ENCODE data around the gene CCDC157.

Gene CCDC157

DNA sequence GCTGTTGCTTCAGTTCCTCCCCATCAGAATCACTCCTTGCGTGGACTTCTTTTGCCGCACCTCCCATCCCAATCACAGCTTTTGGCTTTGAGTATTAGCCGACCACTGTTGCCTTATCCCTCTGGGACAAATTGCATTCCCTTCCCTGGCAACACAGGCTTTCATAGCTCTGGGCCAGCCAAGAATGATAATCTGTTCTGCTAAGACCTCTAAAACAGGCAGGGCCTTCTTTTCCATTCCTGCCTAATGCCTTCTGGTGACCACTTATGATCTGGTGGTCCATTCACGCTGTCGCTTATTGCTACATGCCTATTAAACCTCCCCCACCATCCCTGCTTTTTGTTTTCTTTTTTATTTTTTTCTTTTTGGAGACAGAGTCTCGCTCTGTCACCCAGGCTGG is 49.6 kb downstream of the CCDC157 start:
- in situ Hi-C loops (cut with HindIII; ENCODE audit: low sequenced_read_pairs) = no loop called here

DNA sequence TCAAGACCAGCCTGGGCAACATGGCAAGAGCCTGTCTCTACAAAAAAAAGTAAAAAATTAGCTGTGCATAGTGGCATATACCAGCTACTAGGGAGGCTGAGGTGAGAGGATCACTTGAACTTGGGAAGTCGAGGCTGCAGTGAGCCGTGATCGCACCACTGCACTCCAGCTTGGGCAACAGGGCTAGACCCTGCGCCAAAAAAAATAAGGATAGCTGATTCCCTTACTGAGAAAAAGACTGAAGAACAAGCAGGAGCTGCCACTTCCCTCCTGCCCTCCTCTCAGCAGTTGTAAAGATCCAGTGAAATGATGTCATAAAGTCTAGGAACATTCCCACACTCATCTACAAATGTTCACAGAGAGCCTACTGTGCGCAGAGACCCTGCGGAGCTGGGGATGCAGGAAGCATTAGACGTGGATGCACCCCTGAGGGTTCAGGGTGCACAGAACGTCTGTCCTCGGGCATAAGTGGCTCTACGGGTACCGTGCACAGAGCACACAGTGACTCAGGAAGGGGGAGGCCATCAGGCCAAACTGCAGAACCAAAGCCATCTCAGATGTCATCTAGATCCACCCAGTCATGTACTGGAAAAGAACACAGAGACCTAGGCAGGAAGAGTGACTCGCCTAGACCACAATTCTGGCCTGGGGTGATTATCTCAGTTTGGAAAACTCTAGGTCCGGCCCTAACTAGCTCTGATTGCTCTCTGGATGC is 51.7 kb downstream of the CCDC157 start:
- in situ Hi-C loops (cut with HindIII; ENCODE audit: low sequenced_read_pairs) = no loop called here

DNA sequence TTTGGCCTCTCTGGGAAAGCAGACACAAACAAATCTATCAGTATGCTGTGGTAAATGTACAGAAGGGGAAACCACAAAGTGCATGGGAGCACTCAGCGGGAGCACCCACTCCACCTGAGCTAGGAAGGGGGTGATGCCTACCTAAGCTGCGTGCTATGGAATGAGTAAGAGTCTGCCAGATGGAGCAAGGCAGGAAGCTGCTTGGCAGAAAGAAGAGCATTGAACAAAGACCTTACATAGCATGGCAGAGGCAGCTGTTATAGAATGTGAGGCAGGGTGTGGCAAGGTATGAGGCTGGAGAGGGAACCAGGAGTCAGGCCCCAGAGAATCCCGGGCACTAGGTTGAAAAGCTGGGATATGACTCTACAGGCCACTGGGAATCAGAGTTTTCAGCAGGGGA is 55.0 kb downstream of the CCDC157 start:
- in situ Hi-C loops (cut with HindIII; ENCODE audit: low sequenced_read_pairs) = no loop called here

DNA sequence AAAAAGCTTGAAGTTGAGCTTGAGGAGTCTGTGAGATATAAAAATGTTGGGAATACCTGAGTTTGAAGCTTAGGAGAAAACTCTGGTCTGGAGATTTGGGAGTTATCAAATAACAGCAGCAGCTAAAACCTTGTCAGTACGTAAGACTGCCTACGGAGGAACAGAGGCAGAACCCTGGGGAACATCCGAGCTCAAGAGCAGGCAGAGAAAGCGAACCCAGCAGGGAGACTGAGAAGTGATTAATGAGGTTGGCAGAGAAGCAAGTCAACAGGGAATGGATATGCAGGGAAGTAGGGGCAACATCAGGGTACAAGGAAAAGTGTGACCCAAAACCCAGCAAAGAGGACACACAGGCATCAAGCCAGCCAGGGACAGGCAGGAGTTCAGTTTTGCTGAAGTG is 56.2 kb downstream of the CCDC157 start:
- in situ Hi-C loops (cut with HindIII; ENCODE audit: low sequenced_read_pairs) = no loop called here

DNA sequence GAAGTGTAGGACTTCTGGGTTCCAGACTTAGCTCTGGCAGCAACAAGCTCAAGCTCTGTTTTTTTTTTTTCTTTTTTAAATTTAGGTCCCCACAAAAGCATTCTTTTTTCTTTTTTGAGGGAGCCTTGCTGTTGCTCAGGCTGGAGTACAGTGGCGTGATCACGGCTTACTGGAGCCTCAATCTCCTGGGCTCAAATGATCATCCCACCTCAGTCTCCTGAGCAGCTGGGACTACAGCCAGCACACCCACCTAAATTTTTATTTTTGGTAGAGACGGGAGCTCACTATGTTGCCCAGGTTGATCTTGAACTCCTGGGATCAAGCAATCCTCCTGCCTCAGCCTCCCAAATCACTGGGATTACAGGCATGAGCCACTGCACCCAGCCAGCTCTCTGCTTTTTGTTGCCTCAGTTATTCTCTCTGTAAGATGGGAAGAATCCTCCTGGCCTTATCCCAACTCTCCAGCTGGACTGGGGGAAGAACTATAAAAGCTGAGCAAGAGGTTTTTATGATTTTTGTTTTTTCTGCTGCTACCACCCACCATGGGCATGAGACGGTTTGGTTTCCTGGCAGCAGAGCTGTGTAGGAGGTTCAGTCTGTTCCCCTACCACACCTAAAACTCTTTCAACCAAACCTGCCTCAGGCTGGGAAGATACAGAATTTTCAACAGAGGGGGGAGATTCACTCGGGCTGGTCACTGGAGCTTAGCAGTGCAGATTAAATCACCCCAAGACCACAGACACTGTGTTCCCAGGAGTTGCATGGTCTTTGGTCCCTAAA is 57.1 kb downstream of the CCDC157 start:
- in situ Hi-C loops (cut with HindIII; ENCODE audit: low sequenced_read_pairs) = no loop called here

DNA sequence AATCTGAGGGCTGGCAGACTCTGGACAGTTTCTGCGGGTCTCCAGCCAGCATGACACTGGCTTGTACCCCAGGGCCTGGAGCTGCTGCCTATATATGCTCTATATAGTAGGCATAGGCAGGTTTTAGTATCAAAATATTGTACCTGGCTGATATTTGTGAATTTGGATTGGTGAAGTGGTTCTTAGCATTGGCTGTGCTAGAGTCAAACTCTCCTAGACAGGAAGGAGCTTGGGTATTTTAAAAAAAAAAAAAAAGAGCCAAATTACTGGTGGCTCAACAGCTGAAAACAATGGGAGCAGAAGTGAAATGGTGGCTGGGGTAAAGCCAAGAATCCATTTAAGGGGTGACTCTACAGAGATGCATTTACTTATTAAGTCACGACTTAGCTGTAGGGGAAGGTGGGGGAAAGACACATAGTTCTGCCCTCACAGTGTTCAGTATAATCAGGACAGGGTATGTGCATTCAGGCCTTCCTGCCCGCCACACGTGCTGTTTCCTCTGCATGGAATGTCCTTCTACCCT is 57.8 kb downstream of the CCDC157 start:
- in situ Hi-C loops (cut with HindIII; ENCODE audit: low sequenced_read_pairs) = no loop called here

DNA sequence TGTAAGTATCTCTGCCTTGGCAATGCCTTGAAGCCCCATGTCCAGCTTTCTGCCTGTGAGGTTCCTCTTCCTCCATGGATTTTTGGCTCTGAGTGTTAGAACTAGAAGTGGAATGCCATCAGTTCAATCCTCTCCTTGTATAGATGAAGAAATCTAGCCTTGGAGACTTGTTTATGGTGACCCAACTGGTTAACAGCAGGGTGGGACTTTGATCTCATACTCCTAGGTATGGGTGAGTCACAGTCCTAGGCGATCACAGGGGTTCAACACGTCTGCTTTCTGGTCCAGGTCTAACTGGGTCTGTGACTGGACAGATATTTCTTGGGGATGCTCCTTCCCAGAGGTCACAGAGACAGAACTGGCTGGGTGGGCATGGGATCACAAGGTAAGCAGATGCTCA is 59.6 kb downstream of the CCDC157 start:
- in situ Hi-C loops (cut with HindIII; ENCODE audit: low sequenced_read_pairs) = no loop called here

DNA sequence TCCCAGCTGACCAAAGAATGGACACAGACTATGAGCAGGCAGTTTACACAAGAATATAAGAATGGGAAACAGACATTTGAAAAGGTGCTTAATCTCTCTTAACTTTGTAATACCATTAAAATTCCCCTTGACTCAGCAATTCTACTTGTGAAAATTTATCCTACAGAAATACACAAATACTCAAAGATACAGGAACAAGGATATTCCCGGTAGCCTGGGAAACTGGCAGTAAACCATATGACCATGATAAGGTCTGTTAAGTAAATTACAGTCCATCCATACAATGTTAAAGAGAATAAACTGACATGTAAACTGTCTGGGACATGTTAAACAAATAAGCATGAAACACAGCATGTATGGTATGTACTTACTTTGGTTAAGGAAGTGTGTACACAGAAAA is 60.0 kb downstream of the CCDC157 start:
- in situ Hi-C loops (cut with HindIII; ENCODE audit: low sequenced_read_pairs) = no loop called here

DNA sequence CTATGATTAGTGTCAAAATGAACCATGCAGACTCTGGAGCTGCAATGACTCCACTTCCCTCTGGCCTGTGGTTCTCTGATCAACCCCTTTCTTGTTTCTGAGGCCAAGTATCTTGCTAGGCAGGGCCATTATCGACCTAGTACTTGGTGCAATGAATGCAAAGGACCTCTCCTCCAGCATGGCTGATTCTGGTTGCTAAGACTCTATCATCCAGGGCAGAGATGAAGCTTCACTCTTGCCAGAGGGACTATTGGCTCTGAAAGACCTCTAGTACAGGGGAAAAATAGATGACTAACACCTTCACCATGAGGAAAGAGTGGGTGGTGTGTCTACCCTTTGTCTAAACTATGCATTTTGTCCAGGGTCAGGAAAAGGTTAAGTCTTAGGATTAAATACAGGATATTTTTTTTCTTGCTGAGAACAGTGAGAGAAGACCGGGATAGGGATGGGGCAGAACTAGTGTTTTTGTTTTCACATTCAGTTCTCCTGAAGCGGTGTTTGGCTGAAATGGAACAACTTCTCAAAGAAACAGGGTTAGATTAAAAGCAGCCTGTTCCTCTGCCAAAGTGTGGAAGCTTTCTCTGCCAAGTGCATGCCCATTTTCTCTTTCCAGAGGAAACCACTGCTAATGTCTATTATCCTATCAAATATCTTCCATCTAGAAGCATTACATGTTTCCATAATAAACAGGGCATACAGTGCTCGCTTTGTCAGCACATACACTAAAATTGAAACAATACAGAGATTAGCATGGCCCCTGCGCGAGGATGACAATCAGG is 63.7 kb downstream of the CCDC157 start:
- in situ Hi-C loops (cut with HindIII; ENCODE audit: low sequenced_read_pairs) = no loop called here

DNA sequence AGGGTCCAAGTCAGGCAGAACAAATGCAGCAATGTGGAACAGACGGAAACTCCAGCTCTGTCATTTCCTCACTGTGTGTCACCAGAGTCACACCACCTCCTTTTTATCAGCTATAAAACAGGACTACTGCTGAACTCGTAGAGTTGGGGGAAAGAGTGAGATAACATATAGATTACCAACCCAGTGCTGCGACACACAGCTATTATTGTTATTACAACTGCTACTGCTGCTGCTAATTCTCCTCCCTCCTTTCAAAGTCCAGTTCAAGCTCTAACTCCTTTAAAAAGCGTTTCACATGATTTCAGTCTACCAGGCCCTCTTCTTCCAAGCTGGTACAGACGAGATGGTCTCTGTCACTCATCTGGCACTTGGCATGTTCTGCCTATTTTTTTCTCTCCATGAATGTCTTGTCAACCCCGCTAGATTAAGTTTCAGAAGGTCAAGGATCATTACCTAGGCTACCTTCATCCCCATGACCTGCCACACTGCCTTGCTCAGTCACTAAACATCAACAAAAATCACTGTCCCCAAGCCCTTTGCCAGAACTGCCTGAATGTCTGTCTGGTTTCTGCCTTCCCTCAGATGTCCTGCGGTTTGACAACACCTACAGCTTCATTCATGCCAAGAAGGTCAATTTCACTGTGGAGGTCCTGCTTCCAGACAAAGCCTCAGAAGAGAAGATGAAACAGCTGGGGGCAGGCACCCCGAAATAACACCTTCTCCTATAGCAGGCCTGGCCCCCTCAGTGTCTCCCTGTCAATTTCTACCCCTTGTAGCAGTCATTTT is 65.1 kb downstream of the CCDC157 start:
- in situ Hi-C loops (cut with HindIII; ENCODE audit: low sequenced_read_pairs) = no loop called here

DNA sequence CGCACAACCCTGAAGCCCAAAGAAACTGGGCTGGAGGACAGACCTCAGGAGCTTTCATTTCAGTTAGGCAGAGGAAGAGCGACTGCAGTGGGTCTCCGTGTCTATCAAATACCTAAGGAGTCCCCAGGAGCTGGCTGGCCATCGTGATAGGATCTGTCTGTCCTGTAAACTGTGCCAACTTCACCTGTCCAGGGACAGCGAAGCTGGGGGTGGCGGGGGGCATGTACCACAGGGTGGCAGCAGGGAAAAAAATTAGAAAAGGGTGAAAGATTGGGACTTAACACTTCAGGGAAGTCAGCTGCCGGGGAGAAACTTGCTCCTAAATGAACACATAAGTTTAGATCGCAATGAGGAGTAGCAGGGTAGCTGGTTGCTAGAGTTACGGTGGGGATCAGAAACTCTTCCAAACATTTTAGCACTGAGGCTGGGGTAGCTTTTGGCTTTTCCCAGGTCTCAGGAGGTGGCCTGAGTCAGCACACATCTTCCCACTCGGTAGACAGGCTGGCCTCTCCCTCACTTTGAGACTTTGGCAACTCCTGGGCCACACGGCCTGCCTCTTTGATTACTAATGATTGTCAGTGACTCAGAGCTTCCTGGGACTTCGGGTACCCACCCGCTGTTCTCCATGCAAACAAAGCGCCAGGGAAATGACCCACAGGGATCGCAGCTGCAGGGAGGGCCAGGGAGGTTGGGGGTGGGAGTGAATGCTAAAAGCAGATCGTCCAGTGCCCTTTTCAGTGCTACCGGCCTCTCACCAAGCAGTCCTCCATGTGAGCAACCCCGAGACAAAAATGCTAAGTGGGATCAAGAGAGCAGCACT is 65.9 kb downstream of the CCDC157 start:
- in situ Hi-C loops (cut with HindIII; ENCODE audit: low sequenced_read_pairs) = no loop called here

DNA sequence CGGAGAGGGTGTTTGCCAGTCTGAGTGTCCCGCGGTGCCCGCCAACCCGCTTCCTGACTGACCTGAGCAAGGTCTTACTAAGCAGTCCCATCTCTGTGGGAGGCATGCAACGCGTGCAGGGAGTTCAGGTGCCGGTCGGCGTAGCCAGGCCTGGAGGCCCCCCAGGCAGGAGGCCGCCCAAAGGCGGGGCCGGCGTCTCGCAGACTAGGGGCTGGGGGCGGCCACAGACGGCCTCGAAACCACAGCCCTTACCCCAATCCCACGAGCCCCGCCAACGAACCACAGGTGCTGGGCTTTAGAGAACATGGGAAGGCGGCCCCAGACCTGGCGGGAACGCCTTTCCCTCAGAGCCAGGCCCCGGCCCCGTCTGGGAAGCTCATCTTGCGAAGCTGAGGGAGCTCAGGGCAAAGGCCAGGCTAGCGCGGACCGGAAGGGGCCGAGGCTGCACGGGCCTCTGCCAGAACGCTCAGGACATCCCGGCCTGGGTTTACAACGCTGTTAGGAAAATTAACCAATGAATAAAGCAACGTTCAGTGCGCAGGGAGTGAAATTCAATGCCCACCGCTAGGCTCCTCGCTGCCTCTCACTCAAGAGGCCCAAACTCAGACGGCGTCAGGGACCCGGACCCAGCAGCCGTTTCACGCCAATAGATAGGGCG is 66.6 kb downstream of the CCDC157 start:
- in situ Hi-C loops (cut with HindIII; ENCODE audit: low sequenced_read_pairs) = no loop called here

DNA sequence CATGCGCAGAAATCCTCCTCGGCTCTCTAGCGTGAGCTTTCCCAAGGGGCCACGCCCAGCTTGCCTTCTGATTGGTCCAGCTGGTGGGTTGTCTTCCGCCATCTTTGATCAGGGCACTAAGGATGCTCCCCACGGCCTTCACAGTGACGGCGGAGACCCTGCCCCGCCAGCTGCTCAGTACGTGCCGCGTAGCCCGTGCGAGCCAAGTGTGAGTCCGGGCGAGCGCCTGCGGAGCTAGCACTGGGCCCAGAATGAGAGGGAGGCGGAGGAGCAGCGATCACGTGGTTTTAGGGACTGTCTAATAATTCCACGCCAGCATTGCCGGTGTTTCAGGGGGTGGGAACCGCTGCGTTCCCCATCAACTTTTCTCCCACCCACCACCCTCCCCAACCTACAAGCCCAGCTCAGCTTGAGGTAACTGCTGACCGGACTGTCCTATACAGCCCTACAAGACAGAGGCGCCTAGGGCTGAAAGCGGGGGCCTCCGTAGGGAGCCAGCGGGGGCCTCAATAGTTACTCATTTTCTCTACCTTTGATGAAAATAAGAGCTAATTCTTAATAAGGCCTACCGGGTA is 67.2 kb downstream of the CCDC157 start:
- in situ Hi-C loops (cut with HindIII; ENCODE audit: low sequenced_read_pairs) = no loop called here

DNA sequence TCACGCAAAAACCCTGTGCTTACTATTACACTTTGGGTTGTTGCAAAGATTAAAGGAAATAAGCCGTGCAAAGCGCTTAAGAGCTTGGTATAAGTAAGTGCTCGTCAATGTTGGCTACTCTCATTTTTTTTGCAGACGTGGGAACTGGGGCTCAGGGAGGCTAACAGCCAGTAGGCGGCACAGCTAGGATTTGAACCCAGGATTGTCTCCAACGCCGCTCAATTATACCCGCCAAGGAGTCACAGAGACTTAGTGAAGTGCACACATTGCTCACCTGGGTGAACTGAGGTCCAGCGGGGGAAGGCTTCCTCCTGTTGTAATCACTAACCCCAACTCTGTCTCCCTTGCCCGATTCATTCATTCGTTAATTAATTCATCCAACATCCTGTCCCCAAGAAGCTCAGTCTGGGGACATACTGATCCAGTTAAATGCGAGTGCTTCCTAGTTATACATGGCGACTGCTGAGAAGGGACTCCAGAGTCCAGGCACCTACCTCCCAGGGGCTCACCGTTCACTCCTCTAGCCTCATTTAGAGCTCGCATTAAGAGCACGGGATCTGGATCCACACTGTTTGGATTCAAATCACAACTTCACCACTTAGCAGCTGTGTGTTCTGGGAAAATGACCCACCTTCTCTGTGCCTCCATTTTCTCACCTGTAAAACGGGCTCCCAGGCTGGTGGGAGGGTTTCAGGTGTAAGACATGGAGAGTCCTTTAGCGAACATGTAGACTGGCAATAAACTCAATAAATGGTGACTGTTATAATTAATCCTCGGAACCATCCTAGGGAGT is 67.9 kb downstream of the CCDC157 start:
- in situ Hi-C loops (cut with HindIII; ENCODE audit: low sequenced_read_pairs) = no loop called here

DNA sequence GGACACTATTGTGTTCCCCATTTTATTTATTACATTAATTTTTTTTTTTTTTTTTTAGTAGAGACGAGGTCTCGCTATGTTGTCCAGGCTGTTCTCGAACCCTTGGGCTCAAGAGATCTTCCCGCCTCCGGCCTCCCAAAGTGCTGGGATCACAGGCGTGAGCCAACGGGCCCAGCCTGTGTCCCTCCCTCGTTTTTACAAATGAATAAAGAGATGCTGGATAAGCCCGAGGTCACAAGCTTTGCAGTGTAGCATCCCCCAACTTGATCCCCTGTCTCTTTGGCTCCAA is 68.5 kb downstream of the CCDC157 start:
- in situ Hi-C loops (cut with HindIII; ENCODE audit: low sequenced_read_pairs) = no loop called here

DNA sequence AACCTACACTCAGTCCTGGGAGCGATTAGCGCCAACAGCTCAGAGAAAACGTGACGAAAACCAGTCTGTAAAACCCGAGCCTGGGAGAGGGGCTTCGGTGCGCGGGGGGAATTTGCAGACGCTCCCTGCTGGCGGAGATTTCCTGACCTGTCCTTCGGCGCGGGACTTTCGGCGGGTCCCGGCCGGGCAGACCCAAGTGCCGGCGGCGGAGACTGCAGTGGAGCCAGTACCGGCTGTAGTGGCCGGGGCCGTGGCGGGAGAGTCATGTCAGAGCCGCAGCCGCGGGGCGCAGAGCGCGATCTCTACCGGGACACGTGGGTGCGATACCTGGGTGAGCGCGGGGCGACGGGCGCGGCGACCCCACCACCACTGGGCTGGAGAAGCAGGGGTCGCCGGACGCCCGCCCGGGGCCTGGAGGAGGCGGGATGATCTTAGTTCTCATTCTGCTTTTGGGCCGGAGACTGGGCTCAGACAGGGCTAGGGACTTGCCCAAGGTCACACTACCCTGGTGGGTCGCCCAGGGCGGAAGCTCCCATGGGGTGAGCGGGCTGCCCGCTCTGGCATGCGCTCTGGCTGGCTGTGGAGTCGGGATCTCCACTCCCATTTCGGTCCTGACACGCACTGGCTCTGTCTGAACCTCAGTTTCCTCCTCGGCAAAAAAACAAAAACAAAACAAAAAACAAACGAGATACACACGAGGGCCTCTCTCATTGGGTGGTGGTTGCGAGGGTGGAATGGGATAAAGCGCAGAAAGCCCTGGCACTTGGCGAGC is 69.0 kb downstream of the CCDC157 start, which contains the start of gene MTFP1:
Gene MTFP1, plus strand, starts transcription at position 153 of the 772 bp plus-strand sequence. Its CDS starts 112 bp downstream, at position 265.
- in situ Hi-C loops (cut with HindIII; ENCODE audit: low sequenced_read_pairs) = no loop called here
